NB4 (cell line): Measurements from ENCODE around the gene TRIM67.

Experiments
- DNase-seq: peaks from one replicate; pipeline ENCODE4 v3.0.0; 2010; ENCODE audit warnings: low read depth
- H3K4me3 ChIP-seq: one replicate; pipeline ENCODE4 v1.5.1; 2011; ENCODE audit warnings: mild to moderate bottlenecking, low read depth, low read length, moderate library complexity
- MYC ChIP-seq: IDR thresholded peaks from 2 replicates; pipeline ENCODE4 v1.6.1; 2011; ENCODE audit warnings: low read depth, low read length
- POLR2A ChIP-seq: IDR thresholded peaks from 2 replicates; pipeline ENCODE4 v1.6.1; 2011; ENCODE audit warnings: mild to moderate bottlenecking; ENCODE audit not compliant: insufficient read length; ENCODE audit errors: extremely low read depth
- TF ChIP-seq, protein P1 (sequence below): IDR thresholded peaks from 2 replicates; pipeline ENCODE4 v1.6.1; 2011; ENCODE audit warnings: low read depth, low read length
- TF ChIP-seq, protein P2 (sequence below): IDR thresholded peaks from one replicate; pipeline ENCODE4 v1.5.1; 2012; ENCODE audit warnings: low read depth, low read length

The TRIM67 gene

DNA sequence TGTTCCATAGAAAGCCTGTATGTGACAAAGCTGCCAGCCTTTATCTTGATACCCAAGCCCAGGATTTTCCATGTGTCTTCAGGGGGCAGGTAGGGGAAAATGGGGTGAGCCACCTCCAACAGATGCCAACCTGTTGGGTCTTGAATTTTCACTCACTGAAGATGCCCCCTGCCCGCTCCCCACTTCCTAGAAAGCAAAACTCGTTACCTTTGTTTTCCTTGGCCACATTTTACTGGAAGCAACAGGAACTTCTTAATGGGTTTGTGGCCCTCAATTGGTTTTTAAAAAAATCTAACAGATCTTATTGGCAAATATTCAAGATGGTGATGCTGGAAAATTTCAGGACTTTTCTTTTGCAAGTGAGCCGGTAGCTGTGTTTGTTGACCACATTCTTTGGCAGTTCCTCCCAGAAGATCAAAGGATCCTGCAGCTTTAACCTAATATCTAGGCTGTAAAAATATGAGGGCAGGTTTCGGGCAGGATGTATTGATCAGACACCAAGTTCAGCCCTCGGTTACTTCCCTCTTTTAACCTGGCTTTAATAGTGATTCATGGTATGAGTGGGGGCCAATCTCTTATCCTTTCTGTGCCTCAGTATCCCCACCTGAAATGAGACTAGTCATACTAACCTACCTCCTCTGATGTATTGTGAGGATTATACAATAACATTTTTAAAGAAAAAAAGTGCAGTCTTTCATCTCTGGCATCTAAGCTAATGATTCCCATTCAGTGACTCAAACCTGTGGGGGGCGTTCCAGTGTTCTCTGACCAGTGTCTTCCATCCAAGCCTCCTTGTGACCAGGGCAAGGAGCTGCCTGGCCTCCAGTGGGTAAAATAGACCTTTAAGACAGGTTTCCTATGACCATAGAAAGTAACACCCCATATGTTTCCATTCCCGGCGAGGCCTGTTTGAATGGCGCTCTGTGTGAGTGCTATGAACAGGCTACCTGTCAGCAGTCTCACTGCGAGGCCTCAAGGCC, 57.9 kb downstream of the TRIM67 start:
- TF ChIP-seq POLR2A (no peak), MYC (no peak)
- TF ChIP-seq, protein P1, sequence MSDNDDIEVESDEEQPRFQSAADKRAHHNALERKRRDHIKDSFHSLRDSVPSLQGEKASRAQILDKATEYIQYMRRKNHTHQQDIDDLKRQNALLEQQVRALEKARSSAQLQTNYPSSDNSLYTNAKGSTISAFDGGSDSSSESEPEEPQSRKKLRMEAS, result no peak
- TF ChIP-seq, protein P2, sequence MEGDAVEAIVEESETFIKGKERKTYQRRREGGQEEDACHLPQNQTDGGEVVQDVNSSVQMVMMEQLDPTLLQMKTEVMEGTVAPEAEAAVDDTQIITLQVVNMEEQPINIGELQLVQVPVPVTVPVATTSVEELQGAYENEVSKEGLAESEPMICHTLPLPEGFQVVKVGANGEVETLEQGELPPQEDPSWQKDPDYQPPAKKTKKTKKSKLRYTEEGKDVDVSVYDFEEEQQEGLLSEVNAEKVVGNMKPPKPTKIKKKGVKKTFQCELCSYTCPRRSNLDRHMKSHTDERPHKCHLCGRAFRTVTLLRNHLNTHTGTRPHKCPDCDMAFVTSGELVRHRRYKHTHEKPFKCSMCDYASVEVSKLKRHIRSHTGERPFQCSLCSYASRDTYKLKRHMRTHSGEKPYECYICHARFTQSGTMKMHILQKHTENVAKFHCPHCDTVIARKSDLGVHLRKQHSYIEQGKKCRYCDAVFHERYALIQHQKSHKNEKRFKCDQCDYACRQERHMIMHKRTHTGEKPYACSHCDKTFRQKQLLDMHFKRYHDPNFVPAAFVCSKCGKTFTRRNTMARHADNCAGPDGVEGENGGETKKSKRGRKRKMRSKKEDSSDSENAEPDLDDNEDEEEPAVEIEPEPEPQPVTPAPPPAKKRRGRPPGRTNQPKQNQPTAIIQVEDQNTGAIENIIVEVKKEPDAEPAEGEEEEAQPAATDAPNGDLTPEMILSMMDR, result no peak
- no peak for DNase-seq
- no peak overlapping the region for H3K4me3 ChIP-seq

DNA sequence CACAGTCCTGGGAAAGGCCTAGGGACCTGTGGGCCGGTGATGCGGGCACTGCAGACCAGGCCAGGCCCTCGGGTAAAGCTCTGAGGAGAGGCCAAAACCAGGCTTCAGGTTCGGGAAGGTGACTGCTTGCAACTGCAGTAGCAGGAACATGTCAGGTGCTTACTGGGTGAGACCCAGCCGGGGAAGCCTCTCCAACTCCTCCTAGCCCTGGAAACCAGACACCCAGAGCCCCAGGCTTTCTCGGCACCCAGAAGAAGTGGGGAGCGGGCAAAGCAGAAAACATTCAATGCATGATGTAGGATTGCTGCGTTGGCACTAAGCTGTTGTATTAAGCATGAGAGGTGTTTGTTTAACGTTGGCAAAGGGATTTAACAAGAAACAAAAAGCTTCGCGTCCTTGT, 58.9 kb downstream of the TRIM67 start:
- no peak overlapping the region for H3K4me3 ChIP-seq
- no peak for DNase-seq
- TF ChIP-seq, protein P2, result no peak
- TF ChIP-seq, protein P1, result no peak
- TF ChIP-seq MYC, result no peak
- TF ChIP-seq POLR2A, result no peak

DNA sequence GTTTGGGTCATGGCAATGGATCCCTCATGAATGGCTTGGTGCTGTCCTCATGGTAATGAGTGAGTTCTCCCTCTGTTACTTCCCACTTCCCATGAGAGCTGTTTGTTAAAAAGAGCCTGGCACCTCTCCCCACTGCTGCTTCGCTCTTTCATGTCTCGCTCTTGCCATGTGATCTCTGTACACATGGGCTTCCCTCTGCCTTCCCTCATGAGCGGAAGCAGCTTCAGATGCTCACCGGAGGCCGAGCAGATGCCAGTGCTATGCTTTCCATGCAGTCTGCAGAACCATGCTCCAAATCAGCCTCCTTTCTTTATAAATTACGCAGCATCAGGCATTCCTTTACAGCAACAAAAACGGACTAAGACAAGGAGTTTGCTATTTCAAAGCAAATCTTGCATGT, 64.3 kb downstream of the TRIM67 start:
- H3K4me3 ChIP-seq, result no peak overlapping the region
- no peak for DNase-seq
- TF ChIP-seq MYC, result no peak
- no peak for TF ChIP-seq POLR2A
- TF ChIP-seq, protein P1, result no peak
- TF ChIP-seq, protein P2, result no peak

DNA sequence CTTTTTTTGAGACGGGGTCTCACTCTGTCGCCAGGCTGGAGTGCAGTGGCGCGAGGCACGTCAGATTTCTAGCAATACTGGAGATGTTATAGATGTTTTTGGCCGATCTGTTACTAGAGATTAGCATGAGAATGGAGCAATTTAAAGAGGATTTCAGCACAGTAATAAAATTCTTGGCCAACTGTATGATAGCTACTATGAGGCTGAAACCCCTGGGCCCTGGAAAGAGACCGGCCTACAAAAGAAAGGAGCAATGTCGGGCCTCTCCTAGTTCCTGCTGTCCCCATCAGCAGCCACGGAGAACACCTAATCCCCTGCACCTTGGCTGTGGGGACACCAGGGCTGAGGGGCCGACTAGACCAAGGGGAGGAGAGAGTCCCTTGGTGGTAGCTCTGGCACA, 69.7 kb downstream of the TRIM67 start:
- no peak for DNase-seq
- no peak for TF ChIP-seq POLR2A
- TF ChIP-seq, protein P1, result no peak
- no peak for TF ChIP-seq MYC
- TF ChIP-seq, protein P2, result no peak
- no peak overlapping the region for H3K4me3 ChIP-seq

DNA sequence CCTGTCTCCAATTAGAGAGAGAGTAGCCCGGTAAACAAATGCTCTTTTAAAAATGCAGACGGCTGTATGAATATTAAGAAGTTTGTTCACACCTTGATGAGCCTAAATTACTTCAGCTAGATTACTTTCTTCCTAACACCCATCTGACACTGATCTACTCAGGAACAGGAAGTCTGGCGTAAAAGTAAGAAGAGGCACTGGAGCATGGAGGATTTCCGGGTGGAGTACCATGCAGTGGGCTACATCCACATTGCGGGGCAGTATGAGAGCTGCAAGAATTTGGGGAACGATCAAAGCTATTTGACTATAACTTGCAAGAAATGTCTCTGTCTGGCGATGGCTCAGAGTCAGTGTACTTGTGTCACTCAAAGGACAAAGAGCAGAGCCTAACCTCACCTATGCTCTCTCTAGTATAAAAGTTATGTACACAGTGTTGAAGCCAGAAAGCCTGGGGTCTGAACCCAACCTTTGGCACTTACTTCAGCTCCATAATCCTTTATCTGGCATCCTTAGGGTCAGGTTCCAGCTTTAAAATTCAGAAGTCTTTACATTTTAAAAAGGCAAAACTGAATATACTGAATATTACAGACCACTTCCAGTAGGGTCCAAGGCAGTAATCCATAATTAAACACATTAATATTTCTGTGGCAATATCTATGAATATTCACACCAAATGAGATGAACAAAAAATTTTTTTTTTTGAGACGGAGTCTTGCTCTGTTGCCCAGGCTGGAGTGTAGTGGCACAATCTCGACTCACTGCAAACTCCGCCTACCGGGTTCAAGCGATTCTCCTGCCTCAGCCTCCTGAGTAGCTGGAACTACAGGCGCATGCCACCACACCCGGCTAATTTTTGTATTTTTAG, 71.2 kb downstream of the TRIM67 start:
- no peak overlapping the region for H3K4me3 ChIP-seq
- no peak for TF ChIP-seq POLR2A
- TF ChIP-seq, protein P1, result no peak
- no peak for DNase-seq
